NCI-H345 treated with DMSO at 0.1 percent for 48 hours (cell line): ENCODE data around the gene AOC2.
"Not testable (repeated sequence)": the region's sequence is repeated elsewhere in the genome, so short reads cannot be mapped to it uniquely, and the experiment has no call there.

Source experiments
- DNase-seq: peaks from one replicate; lab custom pipeline; 2025; ENCODE audit not compliant: unreplicated experiment; lab: John Stamatoyannopoulos, UW

The AOC2 gene

GRCh38 chr17:42832213-42832933 is 12.0 kb upstream of the AOC2 start:
- no peak for DNase-seq

DNA sequence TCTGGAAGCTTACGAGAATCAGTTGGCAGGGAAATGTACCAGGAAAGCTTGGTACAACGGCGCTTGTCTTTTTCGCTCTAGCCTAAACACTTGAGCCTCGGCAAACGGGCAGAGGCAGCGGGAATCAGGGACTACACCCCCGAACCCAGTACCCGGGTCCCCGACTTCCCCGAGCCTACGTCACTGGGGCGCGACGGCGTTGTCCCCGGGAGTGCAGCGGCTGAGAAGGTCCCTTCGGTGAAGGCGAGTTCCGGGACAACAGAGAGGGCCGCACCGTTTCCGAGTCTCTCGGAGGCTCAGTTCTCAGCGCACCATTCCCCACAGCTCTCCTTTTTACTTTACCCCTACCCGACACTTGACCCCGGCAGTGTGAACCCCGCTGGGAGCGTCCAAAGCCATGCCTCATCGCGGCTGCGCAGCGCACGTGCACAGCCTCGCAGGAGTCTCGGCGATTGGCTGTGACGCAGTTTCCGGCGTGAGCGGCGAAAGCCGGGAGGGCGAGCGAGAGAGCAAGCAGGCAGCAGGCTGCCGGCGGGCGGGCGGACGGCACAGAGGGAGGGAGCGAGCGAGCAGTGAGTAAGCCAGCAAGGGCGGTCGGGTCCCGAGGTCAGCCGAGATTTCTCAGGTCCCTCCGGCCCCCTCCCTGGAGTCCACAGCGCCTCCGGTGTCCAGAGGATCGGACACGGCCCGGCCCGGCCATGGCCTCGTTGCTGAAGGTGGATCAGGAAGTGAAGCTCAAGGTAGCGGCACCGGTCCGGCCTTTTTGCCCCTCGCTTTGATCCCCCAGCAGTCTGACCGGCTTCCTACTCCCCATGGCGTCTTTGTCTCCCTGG is 11.2 kb upstream of the AOC2 start, which contains the start of gene PSME3:
TSS of gene PSME3 (plus strand) at position 464 of the 833 bp plus-strand sequence. CDS start at position 699, 235 bp downstream.
- peak; percentile 82 for DNase-seq

DNA sequence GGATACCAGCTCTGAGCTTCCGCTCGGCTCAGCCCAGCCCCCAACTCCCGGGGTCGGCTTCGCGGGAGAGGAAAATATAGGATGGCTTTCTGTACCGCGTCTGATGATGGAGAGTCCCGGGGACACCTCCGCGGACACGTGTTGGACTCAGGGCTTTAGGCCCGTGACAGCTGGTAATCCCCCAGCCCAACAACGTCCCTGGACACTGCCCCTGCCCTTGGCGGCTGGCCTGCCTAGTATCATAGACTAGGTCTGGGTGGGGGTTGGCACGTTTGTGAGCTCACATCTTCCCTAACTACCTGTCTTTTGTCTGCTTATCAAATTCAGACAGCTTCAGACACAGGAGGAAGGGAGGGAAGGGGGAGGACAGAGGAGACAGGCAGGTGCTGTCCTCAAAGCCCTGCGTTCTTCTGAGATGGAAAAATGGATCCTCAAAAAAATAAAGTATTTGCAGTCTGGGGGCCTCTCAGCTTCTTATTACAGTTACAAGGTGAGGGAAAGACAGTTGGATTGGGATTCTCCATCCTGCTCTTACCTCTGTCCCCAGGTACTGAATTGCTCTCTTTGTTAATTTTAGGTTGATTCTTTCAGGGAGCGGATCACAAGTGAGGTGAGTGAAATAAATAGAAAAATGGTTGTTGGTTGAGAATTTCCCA is 10.5 kb upstream of the AOC2 start:
- no peak for DNase-seq

DNA sequence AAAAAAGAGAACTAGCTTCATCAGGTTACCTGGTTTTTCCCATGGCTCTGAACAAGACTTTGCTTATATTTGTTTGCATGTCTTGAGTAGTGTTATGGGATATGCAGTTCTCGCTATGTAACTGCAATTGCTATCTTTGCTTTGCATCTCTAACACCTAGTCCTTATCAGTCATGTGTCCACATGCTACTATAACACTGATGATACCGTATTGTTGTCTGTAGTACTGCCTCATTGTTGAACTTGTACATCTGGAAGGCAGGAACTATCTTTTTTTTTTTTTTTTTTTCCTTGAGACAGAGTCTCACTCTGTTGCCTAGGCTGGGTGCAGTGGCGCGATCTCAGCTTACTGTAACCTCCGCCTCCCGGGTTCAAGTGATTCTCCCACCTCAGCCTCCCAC is 8.6 kb upstream of the AOC2 start:
- no peak for DNase-seq

GRCh38 chr17:42841975-42842685 is 2.2 kb upstream of the AOC2 start:
- DNase-seq, result no peak

GRCh38 chr17:42843358-42843934 is 934 bp upstream of the AOC2 start:
- peak; percentile 31 for DNase-seq

DNA sequence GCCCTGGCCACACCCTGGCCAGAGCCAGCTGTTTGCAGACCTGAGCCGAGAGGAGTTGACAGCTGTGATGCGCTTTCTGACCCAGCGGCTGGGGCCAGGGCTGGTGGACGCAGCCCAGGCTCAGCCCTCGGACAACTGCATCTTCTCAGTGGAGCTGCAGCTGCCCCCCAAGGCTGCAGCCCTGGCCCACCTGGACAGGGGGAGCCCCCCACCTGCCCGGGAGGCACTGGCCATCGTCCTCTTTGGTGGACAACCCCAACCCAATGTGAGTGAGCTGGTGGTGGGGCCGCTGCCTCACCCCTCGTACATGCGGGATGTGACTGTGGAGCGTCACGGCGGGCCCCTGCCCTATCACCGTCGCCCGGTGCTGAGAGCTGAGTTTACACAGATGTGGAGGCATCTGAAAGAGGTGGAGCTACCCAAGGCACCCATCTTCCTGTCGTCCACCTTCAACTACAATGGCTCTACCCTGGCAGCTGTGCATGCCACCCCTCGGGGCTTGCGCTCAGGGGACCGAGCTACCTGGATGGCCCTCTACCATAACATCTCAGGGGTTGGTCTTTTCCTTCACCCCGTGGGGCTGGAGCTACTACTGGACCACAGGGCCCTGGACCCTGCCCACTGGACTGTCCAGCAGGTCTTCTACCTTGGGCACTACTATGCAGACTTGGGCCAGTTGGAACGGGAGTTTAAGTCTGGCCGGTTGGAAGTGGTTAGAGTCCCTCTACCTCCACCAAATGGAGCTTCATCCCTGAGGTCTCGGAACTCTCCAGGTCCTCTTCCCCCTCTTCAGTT is 578 bp downstream of the AOC2 start:
- DNase-seq, result no peak

- DNase-seq, result no peak
Observed at GRCh38 chr17:42845556-42845917, 1.2 kb downstream of the AOC2 start.

GRCh38 chr17:42845918-42846593 is 1.7 kb downstream of the AOC2 start:
- no peak for DNase-seq

DNA sequence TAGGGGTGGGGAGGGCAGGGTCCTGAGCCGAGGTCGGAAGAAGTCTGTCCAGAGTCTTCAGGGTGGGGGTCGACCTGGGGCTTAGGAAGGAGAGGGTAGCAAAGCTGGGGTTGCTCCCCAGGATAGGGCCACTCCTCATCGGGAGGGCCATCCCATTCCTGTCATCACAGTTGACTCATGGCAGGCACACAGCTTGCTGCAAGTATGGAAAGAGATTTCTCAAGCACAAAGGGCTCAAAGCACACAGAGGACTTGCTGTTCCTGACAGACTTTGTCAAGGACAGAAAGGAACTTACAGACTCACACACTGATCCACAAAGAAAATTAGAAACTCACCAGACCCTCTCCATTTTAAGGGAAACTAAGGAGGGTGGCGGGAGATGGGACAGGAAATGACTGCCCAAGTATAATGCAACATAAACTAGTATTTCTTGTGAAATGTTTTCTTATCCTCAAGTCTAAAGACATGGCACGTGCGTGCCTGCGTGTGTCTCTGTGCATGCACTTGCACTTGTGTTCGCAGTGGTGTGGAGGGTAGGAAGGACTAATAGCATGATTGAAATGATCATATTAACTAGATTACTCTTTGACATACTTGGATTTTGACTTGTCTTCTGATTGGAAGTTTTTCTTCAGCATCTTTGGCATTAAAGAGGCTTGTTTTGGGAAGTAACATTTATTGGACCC is 2.4 kb downstream of the AOC2 start:
- DNase-seq, result no peak

DNA sequence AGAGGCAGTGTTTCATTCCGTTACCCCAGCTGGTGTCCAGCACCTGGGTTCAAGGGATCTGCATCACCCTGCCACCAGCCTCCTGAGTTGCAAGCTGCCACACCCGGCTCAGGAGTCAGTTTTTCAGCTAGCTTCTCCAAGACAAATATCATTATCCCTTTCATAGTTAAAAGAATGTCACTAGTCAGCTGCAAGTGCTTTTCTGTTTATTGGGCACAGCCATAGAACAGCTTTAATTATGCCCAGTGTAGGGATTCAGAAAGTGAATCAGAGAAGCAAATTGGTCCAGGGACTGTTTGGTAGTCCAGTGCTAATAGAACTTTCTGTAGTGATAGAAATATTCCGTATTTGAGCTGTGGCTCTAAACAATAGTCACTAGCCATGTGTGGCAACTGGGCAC is 3.7 kb downstream of the AOC2 start:
- no peak for DNase-seq

- DNase-seq, result no peak
Observed at GRCh38 chr17:42849031-42849430, 4.7 kb downstream of the AOC2 start.

- no peak for DNase-seq
Observed at GRCh38 chr17:42849451-42850181, 5.2 kb downstream of the AOC2 start.

DNA sequence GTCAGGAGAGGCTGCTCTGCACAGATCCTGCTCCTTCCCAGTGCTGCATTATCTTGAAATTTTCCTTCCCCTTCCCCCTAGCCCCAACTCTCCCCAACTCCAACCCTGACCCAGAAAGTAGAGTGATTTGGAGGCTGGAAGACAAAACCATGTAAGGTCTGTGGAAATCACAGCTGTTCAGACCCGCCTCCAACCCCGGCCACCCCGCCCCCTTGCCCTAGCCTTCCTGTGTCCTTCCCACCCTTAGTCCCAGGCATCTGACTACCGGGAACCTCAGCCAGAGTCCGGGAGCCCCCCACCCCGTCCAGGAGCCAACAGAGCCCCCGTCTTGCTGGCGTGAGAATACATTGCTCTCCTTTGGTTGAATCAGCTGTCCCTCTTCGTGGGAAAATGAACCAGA is 6.6 kb downstream of the AOC2 start, which contains the start of gene AOC3:
TSS of gene AOC3 (plus strand) at position 246 of the 400 bp plus-strand sequence. CDS start at position 391, 145 bp downstream.
- no peak for DNase-seq

- not testable (repeated sequence) for DNase-seq
Observed at GRCh38 chr17:42851371-42852240, 7.2 kb downstream of the AOC2 start.

DNA sequence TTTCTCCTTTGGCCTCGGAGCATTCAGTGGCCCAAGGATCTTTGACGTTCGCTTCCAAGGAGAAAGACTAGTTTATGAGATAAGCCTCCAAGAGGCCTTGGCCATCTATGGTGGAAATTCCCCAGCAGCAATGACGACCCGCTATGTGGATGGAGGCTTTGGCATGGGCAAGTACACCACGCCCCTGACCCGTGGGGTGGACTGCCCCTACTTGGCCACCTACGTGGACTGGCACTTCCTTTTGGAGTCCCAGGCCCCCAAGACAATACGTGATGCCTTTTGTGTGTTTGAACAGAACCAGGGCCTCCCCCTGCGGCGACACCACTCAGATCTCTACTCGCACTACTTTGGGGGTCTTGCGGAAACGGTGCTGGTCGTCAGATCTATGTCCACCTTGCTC is 8.0 kb downstream of the AOC2 start:
- no peak for DNase-seq

GRCh38 chr17:42853004-42853403 is 8.6 kb downstream of the AOC2 start:
- no peak for DNase-seq
